Endothelial cell (in vitro differentiated cells): ENCODE results near the gene TOM1L2. TPM values are rescaled to one million over a fixed set of nuclear protein-coding genes. Genes with fewer than 3 reads are reported as not detected.

Source experiments
- DNase-seq: peaks from one replicate; pipeline ENCODE4 v3.0.0; 2021; ENCODE audit warnings: low spot score
- H3K27ac Mint-ChIP-seq: one replicate; pipeline ENCODE4 v1.8.0; 2021; ENCODE audit warnings: mixed read lengths, inconsistent platforms; ENCODE audit not compliant: unreplicated experiment
- H3K27me3 Mint-ChIP-seq: one replicate; pipeline ENCODE4 v1.8.0; 2021; ENCODE audit warnings: mild to moderate bottlenecking, moderate library complexity, mixed read lengths, inconsistent platforms; ENCODE audit not compliant: unreplicated experiment
- H3K36me3 Mint-ChIP-seq: one replicate; pipeline ENCODE4 v1.8.0; 2021; ENCODE audit warnings: mild to moderate bottlenecking, low read depth, mixed read lengths, inconsistent platforms; ENCODE audit not compliant: unreplicated experiment
- H3K4me1 Mint-ChIP-seq: one replicate; pipeline ENCODE4 v1.8.0; 2021; ENCODE audit warnings: mild to moderate bottlenecking, mixed read lengths, inconsistent platforms; ENCODE audit not compliant: unreplicated experiment
- H3K4me3 Mint-ChIP-seq: one replicate; pipeline ENCODE4 v1.8.0; 2021; ENCODE audit warnings: mild to moderate bottlenecking, mixed read lengths, inconsistent platforms; ENCODE audit not compliant: unreplicated experiment
- H3K9me3 Mint-ChIP-seq: one replicate; pipeline ENCODE4 v1.8.0; 2021; ENCODE audit warnings: mixed read lengths, inconsistent platforms; ENCODE audit not compliant: unreplicated experiment
- CTCF ChIP-seq: fragments of 200-600 bp; sonication (generic); IDR thresholded peaks from one replicate; pipeline ENCODE4 v1.5.0; 2021; ENCODE audit warnings: antibody characterized with exemption; ENCODE audit not compliant: unreplicated experiment
- total RNA-seq: library from RNA; stranded (reverse); fragmentation: NEBNext Ultra II Directional; extraction: Animal tissue kit (Norgen Biotek cat#: 25700); gene quantifications from one replicate; pipeline ENCODE4 v1.2.1, GENCODE V29; 2021; ENCODE audit not compliant: unreplicated experiment

TOM1L2 gene
- total RNA-seq, 1 donor from 2014 or later, result 26.9 TPM

DNA sequence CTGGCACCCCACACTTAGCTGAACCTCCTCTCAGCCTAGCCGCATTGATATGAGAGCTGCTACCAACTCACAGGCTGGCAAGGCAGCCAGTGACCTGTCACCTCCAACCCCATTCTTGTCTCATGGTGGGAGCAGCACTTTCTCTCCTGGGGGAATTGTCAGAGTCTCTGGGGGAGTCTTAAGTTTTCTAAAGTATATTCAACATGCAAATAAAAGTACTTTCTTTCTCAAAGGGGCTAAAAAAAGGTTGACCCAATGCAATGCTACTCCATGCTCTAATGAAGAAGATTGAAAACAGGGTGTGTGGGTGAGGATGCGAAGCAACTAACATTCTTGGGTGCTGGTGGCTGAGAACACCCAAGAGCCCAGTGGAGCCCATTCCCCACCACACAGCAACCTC lies 82.3 kb downstream of the TOM1L2 start:
- no peak for TF ChIP-seq CTCF
- peaks cover 6% of the 10 kb centered on the region for H3K27me3 Mint-ChIP-seq
- no peak for DNase-seq
- H3K4me3 Mint-ChIP-seq, result no peak overlapping the region
- no peaks in the 10 kb centered on the region for H3K9me3 Mint-ChIP-seq
- H3K36me3 Mint-ChIP-seq, result peaks cover 13% of the 10 kb centered on the region
- no peak overlapping the region for H3K27ac Mint-ChIP-seq
- H3K4me1 Mint-ChIP-seq, result peaks cover 8% of the 10 kb centered on the region

DNA sequence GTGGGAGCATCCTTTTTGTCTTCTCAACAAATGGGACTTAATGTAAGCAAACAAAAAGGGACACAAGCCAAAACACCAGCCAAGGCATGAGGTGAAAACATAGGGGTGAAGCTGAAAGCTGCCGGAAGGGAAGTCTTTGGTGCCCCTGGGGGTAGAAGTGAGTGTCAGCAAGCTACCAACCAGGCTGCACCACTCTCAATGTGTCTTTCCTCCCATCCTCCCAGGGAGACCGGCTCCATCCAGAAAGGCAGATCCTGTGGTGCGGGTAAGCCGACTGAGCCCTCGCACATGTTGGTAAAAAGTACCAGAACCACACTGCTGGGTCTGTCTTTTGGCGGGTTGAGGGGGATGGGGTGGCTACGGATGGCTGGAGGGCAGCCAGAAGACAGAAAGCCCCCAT lies 83.4 kb downstream of the TOM1L2 start:
- no peak for DNase-seq
- peaks cover 6% of the 10 kb centered on the region for H3K27me3 Mint-ChIP-seq
- H3K9me3 Mint-ChIP-seq, result no peaks in the 10 kb centered on the region
- peaks cover 8% of the 10 kb centered on the region for H3K4me1 Mint-ChIP-seq
- H3K27ac Mint-ChIP-seq, result no peak overlapping the region
- H3K36me3 Mint-ChIP-seq, result peaks cover 13% of the 10 kb centered on the region
- TF ChIP-seq CTCF, result no peak
- H3K4me3 Mint-ChIP-seq, result no peak overlapping the region

- Mint-ChIP-seq H3K27ac (no peak overlapping the region), H3K36me3 (peaks cover 13% of the 10 kb centered on the region), H3K9me3 (no peaks in the 10 kb centered on the region), H3K27me3 (peaks cover 6% of the 10 kb centered on the region), H3K4me3 (no peak overlapping the region), H3K4me1 (peaks cover 8% of the 10 kb centered on the region)
- TF ChIP-seq CTCF, result no peak
- no peak for DNase-seq
Measured at GRCh38 chr17:17888371-17888770, 83.8 kb downstream of the TOM1L2 start.

DNA sequence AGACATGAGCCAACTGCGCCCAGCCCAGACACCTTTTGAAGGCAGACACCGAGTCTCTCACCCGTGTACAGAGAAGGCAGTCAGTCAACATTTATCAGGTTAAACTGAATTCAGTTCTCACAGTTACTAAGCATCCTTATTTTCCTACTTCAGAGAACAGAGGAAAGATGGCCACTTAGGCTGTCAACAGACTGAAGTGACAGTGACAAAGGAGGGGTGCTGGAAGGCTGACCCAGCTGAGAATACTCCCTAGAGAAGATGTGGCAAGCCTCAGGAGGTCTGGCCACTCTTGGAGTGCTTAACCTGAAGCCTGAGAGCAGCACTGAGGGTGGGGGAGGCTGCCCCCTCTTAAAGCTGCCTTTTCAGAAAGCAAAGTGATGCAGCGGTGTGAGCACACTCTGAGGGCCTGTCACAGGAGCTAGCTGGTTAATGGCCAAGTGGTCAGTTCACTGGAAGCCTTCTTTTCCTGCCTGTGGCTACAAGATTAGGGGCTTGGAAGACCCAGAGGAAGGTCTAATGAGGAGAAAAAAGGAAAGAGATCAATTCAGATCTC lies 84.4 kb downstream of the TOM1L2 start:
- Mint-ChIP-seq H3K36me3 (peaks cover 8% of the 10 kb centered on the region), H3K9me3 (no peaks in the 10 kb centered on the region)
- no peak for DNase-seq

GRCh38 chr17:17886726-17887125 lies 85.5 kb downstream of the TOM1L2 start:
- Mint-ChIP-seq H3K4me1 (peaks cover 8% of the 10 kb centered on the region), H3K36me3 (peaks cover 5% of the 10 kb centered on the region), H3K27me3 (peaks cover 6% of the 10 kb centered on the region), H3K4me3 (no peak overlapping the region), H3K27ac (no peak overlapping the region), H3K9me3 (no peaks in the 10 kb centered on the region)
- no peak for TF ChIP-seq CTCF
- no peak for DNase-seq

More for the DNA sequence above, 84.4 kb downstream of the TOM1L2 start:
- Mint-ChIP-seq H3K4me1 (peaks cover 8% of the 10 kb centered on the region), H3K27ac (no peak overlapping the region), H3K4me3 (no peak overlapping the region), H3K27me3 (peaks cover 6% of the 10 kb centered on the region)
- TF ChIP-seq CTCF, result no peak
